HG02973 (cell line): ENCODE results near the gene INSR.
A peak's percentile ranks its signal among the peaks of the same experiment; 100 is the strongest.
"Not testable (repeated sequence)": the region's sequence is repeated elsewhere in the genome, so short reads cannot be mapped to it uniquely, and the experiment has no call there.

Experiments used
- ATAC-seq: cut with Tn5 transposase; IDR thresholded peaks from one replicate; pipeline ENCODE4 v1.9.1; 2021; ENCODE audit warnings: moderate library complexity; ENCODE audit not compliant: unreplicated experiment

Gene INSR

GRCh38 chr19:7293762-7294557, at the start of gene INSR:
INSR (minus strand) TSS chr19:7294414; CDS start chr19:7293891, 523 bp downstream.
- ATAC-seq, result peak; percentile 65

- no peak for ATAC-seq
These were observed 47.9 kb upstream of the INSR start for GRCh38 chr19:7342143-7342542.

- no peak for ATAC-seq
These were observed 47.0 kb upstream of the INSR start for GRCh38 chr19:7340959-7341837.

GRCh38 chr19:7337380-7338194, 43.4 kb upstream of the INSR start:
- peak; percentile 63 for ATAC-seq

- ATAC-seq, result no peak
These were observed 42.2 kb upstream of the INSR start for GRCh38 chr19:7336321-7336973.

- no peak for ATAC-seq
These were observed 39.2 kb upstream of the INSR start for GRCh38 chr19:7333198-7334118.

GRCh38 chr19:7331446-7331845, 37.2 kb upstream of the INSR start:
- no peak for ATAC-seq

- ATAC-seq, result no peak
These were observed 34.4 kb upstream of the INSR start for GRCh38 chr19:7328647-7329046.

GRCh38 chr19:7327802-7328201, 33.6 kb upstream of the INSR start:
- no peak for ATAC-seq

- no peak for ATAC-seq
These were observed 32.1 kb upstream of the INSR start for GRCh38 chr19:7326105-7326877.

GRCh38 chr19:7318176-7318575, 24.0 kb upstream of the INSR start:
- ATAC-seq, result no peak

GRCh38 chr19:7312816-7313215, 18.6 kb upstream of the INSR start:
- ATAC-seq, result no peak

- ATAC-seq, result no peak
These were observed 17.7 kb upstream of the INSR start for GRCh38 chr19:7311911-7312310.

- not testable (repeated sequence) for ATAC-seq
These were observed 14.1 kb upstream of the INSR start for GRCh38 chr19:7308327-7308726.

GRCh38 chr19:7307590-7308218, 13.5 kb upstream of the INSR start:
- no peak for ATAC-seq

- ATAC-seq, result no peak
These were observed 10.0 kb upstream of the INSR start for GRCh38 chr19:7304200-7304599.

GRCh38 chr19:7303470-7303869, 9.3 kb upstream of the INSR start:
- no peak for ATAC-seq

GRCh38 chr19:7301525-7301924, 7.3 kb upstream of the INSR start:
- no peak for ATAC-seq
